ENCODE measurements around the gene FGFBP2. TPM values are rescaled to one million over a fixed set of nuclear protein-coding genes. Genes with fewer than 3 reads are reported as not detected.

Gene FGFBP2
- total and polyA plus RNA-seq, 2 donors (not counting 1 experiment from before 2014, with no cell fraction given): 0.59 to 0.82 TPM

GRCh38 chr4:16006771-16007446 is 43.9 kb upstream of the FGFBP2 start:
- no peaks in the 10 kb centered on the region for H3K4me1 ChIP-seq (ENCODE audit: control insufficient read depth in 2 of 2, insufficient read depth in 2 of 2, low read length in 2 of 2)
- H3K4me3 ChIP-seq (ENCODE audit: control extremely low read depth in 1 of 5, extremely low read depth in 1 of 5, insufficient read depth in 1 of 5, low read depth in 2 of 5, low read length in 4 of 5): no peak overlapping the region
- no peak overlapping the region for H2AFZ ChIP-seq (ENCODE audit: insufficient read depth, low read depth, low read length, poor library complexity, severe bottlenecking)
- H3K79me2 ChIP-seq (ENCODE audit: control insufficient read depth, insufficient read depth, low read length): no peaks in the 10 kb centered on the region
- H4K20me1 ChIP-seq (ENCODE audit: control insufficient read depth, insufficient read depth, low read length, poor library complexity, severe bottlenecking): no peaks in the 10 kb centered on the region
- Mint-ChIP-seq H3K27ac (no peak overlapping the region), H3K9me3 (ENCODE audit: insufficient read depth) (no peaks in the 10 kb centered on the region), H3K27me3 (peaks cover 3% of the 10 kb centered on the region), H3K4me3 (no peak overlapping the region), H3K4me1 (no peaks in the 10 kb centered on the region)
- no peak overlapping the region for H3K27ac ChIP-seq (ENCODE audit: low read length in 2 of 2)
- 100% methylated on average over 3 of the region's 6 CpGs for whole genome bisulfite sequencing (ENCODE audit: insufficient coverage)
- H3K9me3 ChIP-seq (ENCODE audit: control extremely low read depth in 1 of 3, control insufficient read depth in 2 of 3, insufficient read depth in 1 of 3, low read length in 2 of 3): no peaks in the 10 kb centered on the region
- H3K27me3 ChIP-seq (replicated peaks in 1 of 4; ENCODE audit: control extremely low read depth in 1 of 4, control insufficient read depth in 3 of 4, insufficient read depth in 4 of 4, low read length in 3 of 4): no peaks in the 10 kb centered on the region
- H3K9ac ChIP-seq (ENCODE audit: low read length): no peak overlapping the region
- POLR2A ChIA-PET: no interaction called here
- no peak for ATAC-seq (ENCODE audit: low read depth)
- DNase-seq: no peak
- TF ChIP-seq EZH2 (IDR thresholded peaks at IDR 0.05; ENCODE audit: borderline replicate concordance, insufficient read depth, low read depth, low read length, poor library complexity, severe bottlenecking) (no peak), CTCF (IDR thresholded peaks at IDR 0.05) (no peak)
- no peaks in the 10 kb centered on the region for H3K36me3 ChIP-seq (replicated peaks in 1 of 2; ENCODE audit: control extremely low read depth in 1 of 2, control insufficient read depth in 1 of 2, extremely low read depth in 1 of 2, insufficient read depth in 2 of 2, low read length in 1 of 2)
- CTCF ChIA-PET: interaction anchor here (1.0 to 7.3 kb wide), 3 partner anchors 9 to 200 kb away, joined by 3 to 61 read pairs (median 3); no protein-coding TSS in a partner anchor
- intact Hi-C loops (cut with micrococcal nuclease): no loop called here
- no peak overlapping the region for H3K4me2 ChIP-seq (replicated peaks; ENCODE audit: low read depth, low read length, poor library complexity, severe bottlenecking)

- Mint-ChIP-seq H3K27me3 (peaks cover 3% of the 10 kb centered on the region), H3K27ac (no peak overlapping the region), H3K9me3 (ENCODE audit: insufficient read depth) (no peaks in the 10 kb centered on the region), H3K4me3 (no peak overlapping the region), H3K4me1 (no peaks in the 10 kb centered on the region)
- Histone ChIP-seq H3K79me2 (ENCODE audit: control insufficient read depth, insufficient read depth, low read length) (no peaks in the 10 kb centered on the region), H4K20me1 (ENCODE audit: control insufficient read depth, insufficient read depth, low read length, poor library complexity, severe bottlenecking) (no peaks in the 10 kb centered on the region), H3K4me1 (ENCODE audit: control insufficient read depth in 2 of 2, insufficient read depth in 2 of 2, low read length in 2 of 2) (no peaks in the 10 kb centered on the region), H3K9me3 (ENCODE audit: control extremely low read depth in 1 of 3, control insufficient read depth in 2 of 3, insufficient read depth in 1 of 3, low read length in 2 of 3) (no peaks in the 10 kb centered on the region), H3K36me3 (replicated peaks in 1 of 2; ENCODE audit: control extremely low read depth in 1 of 2, control insufficient read depth in 1 of 2, extremely low read depth in 1 of 2, insufficient read depth in 2 of 2, low read length in 1 of 2) (no peaks in the 10 kb centered on the region), H3K4me3 (ENCODE audit: control extremely low read depth in 1 of 5, extremely low read depth in 1 of 5, insufficient read depth in 1 of 5, low read depth in 2 of 5, low read length in 4 of 5) (no peak overlapping the region), H3K27me3 (replicated peaks in 1 of 4; ENCODE audit: control extremely low read depth in 1 of 4, control insufficient read depth in 3 of 4, insufficient read depth in 4 of 4, low read length in 3 of 4) (no peaks in the 10 kb centered on the region), H3K27ac (ENCODE audit: low read length in 2 of 2) (no peak overlapping the region), H2AFZ (ENCODE audit: insufficient read depth, low read depth, low read length, poor library complexity, severe bottlenecking) (no peak overlapping the region), H3K9ac (ENCODE audit: low read length) (no peak overlapping the region), H3K4me2 (replicated peaks; ENCODE audit: low read depth, low read length, poor library complexity, severe bottlenecking) (no peak overlapping the region)
- no peak for DNase-seq
- no peak for TF ChIP-seq CTCF (IDR thresholded peaks at IDR 0.05)
- TF ChIP-seq EZH2 (IDR thresholded peaks at IDR 0.05; ENCODE audit: borderline replicate concordance, insufficient read depth, low read depth, low read length, poor library complexity, severe bottlenecking): no peak
- ChIA-PET POLR2A (no interaction called here), CTCF (interaction anchor here (1.2 to 7.3 kb wide), 4 partner anchors 8 to 258 kb away, joined by 3 to 61 read pairs (median 24); no protein-coding TSS in a partner anchor)
- ATAC-seq (ENCODE audit: low read depth): no peak
- intact Hi-C loops (cut with micrococcal nuclease): no loop called here
- WGBS (ENCODE audit: insufficient coverage): 100% methylated on average over 5 of the region's 5 CpGs
These were observed 42.7 kb upstream of the FGFBP2 start for GRCh38 chr4:16005676-16006075.
